ENCODE data around the gene METAP2. TPM values are rescaled to one million over a fixed set of nuclear protein-coding genes. Genes with fewer than 3 reads are reported as not detected.
"Not testable (repeated sequence)": the region's sequence is repeated elsewhere in the genome, so short reads cannot be mapped to it uniquely, and the experiment has no call there.

The METAP2 gene
- total RNA-seq = 118 and 121 TPM in 2 replicates

GRCh38 chr12:95473884-95474659 lies at the start of gene METAP2:
TSS of gene METAP2 (plus strand) at chr12:95474152. CDS start at chr12:95474180, 28 bp downstream.
- DNase-seq (ENCODE audit: low spot score) = peak; percentile 86
- no peaks in the 10 kb centered on the region for H3K27me3 Mint-ChIP-seq (ENCODE audit: insufficient read depth)
- H3K9me3 Mint-ChIP-seq = no peaks in the 10 kb centered on the region
- H3K27ac Mint-ChIP-seq = peak within 1 kb of the TSS; percentile 100
- peaks cover 46% of the 10 kb centered on the region for H3K4me1 Mint-ChIP-seq (ENCODE audit: low read depth)
- peak within 1 kb of the TSS; percentile 100 for H3K4me3 Mint-ChIP-seq
- H3K36me3 Mint-ChIP-seq (ENCODE audit: low read depth) = peaks cover 35% of the 10 kb centered on the region
- intact Hi-C loops (cut with micrococcal nuclease) = loop anchor here (1.0 to 10.0 kb wide), 10 partner anchors 74 to 1431 kb away; partner anchors contain the start of genes AMDHD1, CCDC38, FGD6 and LTA4H

- no peak overlapping the region for H3K27ac Mint-ChIP-seq
These were observed 49.5 kb upstream of the METAP2 start for GRCh38 chr12:95424271-95424994.

GRCh38 chr12:95429172-95429510 lies 44.8 kb upstream of the METAP2 start:
- Mint-ChIP-seq H3K4me3 (no peak overlapping the region), H3K4me1 (ENCODE audit: low read depth) (peaks cover 6% of the 10 kb centered on the region), H3K27ac (no peak overlapping the region), H3K9me3 (no peaks in the 10 kb centered on the region), H3K36me3 (ENCODE audit: low read depth) (no peaks in the 10 kb centered on the region), H3K27me3 (ENCODE audit: insufficient read depth) (peaks cover 2% of the 10 kb centered on the region)
- intact Hi-C loops (cut with micrococcal nuclease) = no loop called here
- DNase-seq (ENCODE audit: low spot score) = no peak

More at GRCh38 chr12:95424271-95424994, 49.5 kb upstream of the METAP2 start:
- intact Hi-C loops (cut with micrococcal nuclease) = no loop called here
- Mint-ChIP-seq H3K27me3 (ENCODE audit: insufficient read depth) (peaks cover 2% of the 10 kb centered on the region), H3K4me3 (no peak overlapping the region), H3K9me3 (no peaks in the 10 kb centered on the region), H3K36me3 (ENCODE audit: low read depth) (no peaks in the 10 kb centered on the region), H3K4me1 (ENCODE audit: low read depth) (peaks cover 6% of the 10 kb centered on the region)
- DNase-seq (ENCODE audit: low spot score) = no peak

- H3K27ac Mint-ChIP-seq = no peak overlapping the region
- H3K27me3 Mint-ChIP-seq (ENCODE audit: insufficient read depth) = peaks cover 2% of the 10 kb centered on the region
- DNase-seq (ENCODE audit: low spot score) = no peak
- H3K4me1 Mint-ChIP-seq (ENCODE audit: low read depth) = peaks cover 6% of the 10 kb centered on the region
- intact Hi-C loops (cut with micrococcal nuclease) = no loop called here
- no peaks in the 10 kb centered on the region for H3K36me3 Mint-ChIP-seq (ENCODE audit: low read depth)
- H3K9me3 Mint-ChIP-seq = no peaks in the 10 kb centered on the region
- no peak overlapping the region for H3K4me3 Mint-ChIP-seq
These were observed 42.8 kb upstream of the METAP2 start for GRCh38 chr12:95431120-95431519.

GRCh38 chr12:95435355-95435754 lies 38.6 kb upstream of the METAP2 start:
- Mint-ChIP-seq H3K27me3 (ENCODE audit: insufficient read depth) (peaks cover 2% of the 10 kb centered on the region), H3K4me3 (no peak overlapping the region), H3K4me1 (ENCODE audit: low read depth) (no peaks in the 10 kb centered on the region), H3K27ac (no peak overlapping the region), H3K36me3 (ENCODE audit: low read depth) (no peaks in the 10 kb centered on the region), H3K9me3 (no peaks in the 10 kb centered on the region)
- DNase-seq (ENCODE audit: low spot score) = no peak
- intact Hi-C loops (cut with micrococcal nuclease) = no loop called here

- no peaks in the 10 kb centered on the region for H3K36me3 Mint-ChIP-seq (ENCODE audit: low read depth)
- H3K4me3 Mint-ChIP-seq = no peak overlapping the region
- intact Hi-C loops (cut with micrococcal nuclease) = no loop called here
- no peak overlapping the region for H3K27ac Mint-ChIP-seq
- no peaks in the 10 kb centered on the region for H3K4me1 Mint-ChIP-seq (ENCODE audit: low read depth)
- no peaks in the 10 kb centered on the region for H3K27me3 Mint-ChIP-seq (ENCODE audit: insufficient read depth)
- no peaks in the 10 kb centered on the region for H3K9me3 Mint-ChIP-seq
- no peak for DNase-seq (ENCODE audit: low spot score)
These were observed 36.4 kb upstream of the METAP2 start for GRCh38 chr12:95437565-95437964.

- H3K36me3 Mint-ChIP-seq (ENCODE audit: low read depth) = no peaks in the 10 kb centered on the region
- no peaks in the 10 kb centered on the region for H3K9me3 Mint-ChIP-seq
- H3K4me1 Mint-ChIP-seq (ENCODE audit: low read depth) = no peaks in the 10 kb centered on the region
- peaks cover 3% of the 10 kb centered on the region for H3K27me3 Mint-ChIP-seq (ENCODE audit: insufficient read depth)
- H3K4me3 Mint-ChIP-seq = no peak overlapping the region
- intact Hi-C loops (cut with micrococcal nuclease) = no loop called here
- DNase-seq (ENCODE audit: low spot score) = no peak
- H3K27ac Mint-ChIP-seq = no peak overlapping the region
These were observed 34.3 kb upstream of the METAP2 start for GRCh38 chr12:95439461-95440230.

GRCh38 chr12:95440401-95440800 lies 33.6 kb upstream of the METAP2 start:
- Mint-ChIP-seq H3K27ac (no peak overlapping the region), H3K27me3 (ENCODE audit: insufficient read depth) (peaks cover 7% of the 10 kb centered on the region), H3K36me3 (ENCODE audit: low read depth) (no peaks in the 10 kb centered on the region), H3K4me3 (no peak overlapping the region), H3K4me1 (ENCODE audit: low read depth) (no peaks in the 10 kb centered on the region), H3K9me3 (no peaks in the 10 kb centered on the region)
- DNase-seq (ENCODE audit: low spot score) = no peak
- intact Hi-C loops (cut with micrococcal nuclease) = no loop called here

- Mint-ChIP-seq H3K4me1 (ENCODE audit: low read depth) (no peaks in the 10 kb centered on the region), H3K36me3 (ENCODE audit: low read depth) (no peaks in the 10 kb centered on the region), H3K27ac (no peak overlapping the region), H3K4me3 (no peak overlapping the region), H3K9me3 (no peaks in the 10 kb centered on the region), H3K27me3 (ENCODE audit: insufficient read depth) (peaks cover 11% of the 10 kb centered on the region)
- no peak for DNase-seq (ENCODE audit: low spot score)
- intact Hi-C loops (cut with micrococcal nuclease) = no loop called here
These were observed 30.5 kb upstream of the METAP2 start for GRCh38 chr12:95443459-95443858.

- H3K4me3 Mint-ChIP-seq; H3K27ac Mint-ChIP-seq; H3K9me3 Mint-ChIP-seq; intact Hi-C loops (cut with micrococcal nuclease); H3K4me1 Mint-ChIP-seq (ENCODE audit: low read depth); H3K36me3 Mint-ChIP-seq (ENCODE audit: low read depth); DNase-seq (ENCODE audit: low spot score): not testable (repeated sequence)
- H3K27me3 Mint-ChIP-seq (ENCODE audit: insufficient read depth) = peaks cover 14% of the 10 kb centered on the region
These were observed 28.9 kb upstream of the METAP2 start for GRCh38 chr12:95445099-95445498.

- Mint-ChIP-seq H3K9me3 (no peaks in the 10 kb centered on the region), H3K27ac (no peak overlapping the region), H3K27me3 (ENCODE audit: insufficient read depth) (peaks cover 14% of the 10 kb centered on the region), H3K4me3 (no peak overlapping the region), H3K4me1 (ENCODE audit: low read depth) (no peaks in the 10 kb centered on the region), H3K36me3 (ENCODE audit: low read depth) (no peaks in the 10 kb centered on the region)
- no peak for DNase-seq (ENCODE audit: low spot score)
- intact Hi-C loops (cut with micrococcal nuclease) = no loop called here
These were observed 28.0 kb upstream of the METAP2 start for GRCh38 chr12:95445884-95446505.

- no peaks in the 10 kb centered on the region for H3K9me3 Mint-ChIP-seq
- intact Hi-C loops (cut with micrococcal nuclease) = no loop called here
- H3K27ac Mint-ChIP-seq = no peak overlapping the region
- no peaks in the 10 kb centered on the region for H3K36me3 Mint-ChIP-seq (ENCODE audit: low read depth)
- peaks cover 14% of the 10 kb centered on the region for H3K27me3 Mint-ChIP-seq (ENCODE audit: insufficient read depth)
- H3K4me3 Mint-ChIP-seq = no peak overlapping the region
- H3K4me1 Mint-ChIP-seq (ENCODE audit: low read depth) = no peaks in the 10 kb centered on the region
- no peak for DNase-seq (ENCODE audit: low spot score)
These were observed 27.4 kb upstream of the METAP2 start for GRCh38 chr12:95446506-95446900.
